Testis (tissue), 2 donors: Measurements from ENCODE around the gene C1orf116.

Experiments used
- POLR2A ChIP-seq: fragments of 450-650 bp; IDR thresholded peaks from one replicate; pipeline ENCODE4 v1.6.1; 2017; ENCODE audit warnings: antibody characterized with exemption, mild to moderate bottlenecking, moderate library complexity
- TF ChIP-seq, protein P1 (sequence below), 3 experiments: fragments of 450-650 bp in 2 of 3; fragments of 200-600 bp in 1 of 3; sonication (generic) in 1 of 3; IDR thresholded peaks; one replicate each; pipeline ENCODE4 v1.5.1; 2016 to 2019; ENCODE audit warnings: antibody characterized with exemption in 3 of 3, mild to moderate bottlenecking in 2 of 3, moderate library complexity in 1 of 3

- TF ChIP-seq POLR2A: no peak
- TF ChIP-seq, protein P1, sequence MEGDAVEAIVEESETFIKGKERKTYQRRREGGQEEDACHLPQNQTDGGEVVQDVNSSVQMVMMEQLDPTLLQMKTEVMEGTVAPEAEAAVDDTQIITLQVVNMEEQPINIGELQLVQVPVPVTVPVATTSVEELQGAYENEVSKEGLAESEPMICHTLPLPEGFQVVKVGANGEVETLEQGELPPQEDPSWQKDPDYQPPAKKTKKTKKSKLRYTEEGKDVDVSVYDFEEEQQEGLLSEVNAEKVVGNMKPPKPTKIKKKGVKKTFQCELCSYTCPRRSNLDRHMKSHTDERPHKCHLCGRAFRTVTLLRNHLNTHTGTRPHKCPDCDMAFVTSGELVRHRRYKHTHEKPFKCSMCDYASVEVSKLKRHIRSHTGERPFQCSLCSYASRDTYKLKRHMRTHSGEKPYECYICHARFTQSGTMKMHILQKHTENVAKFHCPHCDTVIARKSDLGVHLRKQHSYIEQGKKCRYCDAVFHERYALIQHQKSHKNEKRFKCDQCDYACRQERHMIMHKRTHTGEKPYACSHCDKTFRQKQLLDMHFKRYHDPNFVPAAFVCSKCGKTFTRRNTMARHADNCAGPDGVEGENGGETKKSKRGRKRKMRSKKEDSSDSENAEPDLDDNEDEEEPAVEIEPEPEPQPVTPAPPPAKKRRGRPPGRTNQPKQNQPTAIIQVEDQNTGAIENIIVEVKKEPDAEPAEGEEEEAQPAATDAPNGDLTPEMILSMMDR (IDR thresholded peaks at IDR 0.05): no peak
These were observed 25.1 kb downstream of the C1orf116 start for GRCh38 chr1:207007352-207008033.
